Activated naive CD8-positive, alpha-beta T cell treated with anti-CD3 and anti-CD28 coated beads, Interleukin-2, amount 50 U/mL, for 24 hours (primary cell): ENCODE data around the gene ZNF77.
"Not testable (repeated sequence)": the region's sequence is repeated elsewhere in the genome, so short reads cannot be mapped to it uniquely, and the experiment has no call there.

Source experiments
- ATAC-seq: fragments of 150-1000 bp; cut with Tn5 transposase; one replicate; pipeline ENCODE4 v1.10.0; 2021
- DNase-seq: peaks from one replicate; pipeline ENCODE4 v3.0.0; 2021
- H3K27ac Mint-ChIP-seq: one replicate; pipeline ENCODE4 v1.8.0; 2021; ENCODE audit warnings: mild to moderate bottlenecking, mixed read lengths
- H3K27me3 Mint-ChIP-seq: one replicate; pipeline ENCODE4 v1.8.0; 2021; ENCODE audit warnings: mixed read lengths
- H3K36me3 Mint-ChIP-seq: one replicate; pipeline ENCODE4 v1.8.0; 2021; ENCODE audit warnings: low read depth, mixed read lengths
- H3K4me1 Mint-ChIP-seq: one replicate; pipeline ENCODE4 v1.8.0; 2021; ENCODE audit warnings: mixed read lengths
- H3K4me3 Mint-ChIP-seq: one replicate; pipeline ENCODE4 v1.8.0; 2021; ENCODE audit warnings: mild to moderate bottlenecking, moderate library complexity, mixed read lengths
- H3K9me3 Mint-ChIP-seq: one replicate; pipeline ENCODE4 v1.8.0; 2021; ENCODE audit warnings: mixed read lengths

Gene ZNF77

GRCh38 chr19:2944775-2945574, at the start of gene ZNF77:
Gene ZNF77, minus strand, starts transcription at chr19:2944971. Its CDS starts 131 bp downstream, at chr19:2944840.
- Mint-ChIP-seq H3K27me3 (no peaks in the 10 kb centered on the region), H3K4me1 (peaks cover 26% of the 10 kb centered on the region), H3K36me3 (peaks cover 7% of the 10 kb centered on the region), H3K9me3 (no peaks in the 10 kb centered on the region), H3K27ac (peak within 1 kb of the TSS; percentile 96), H3K4me3 (peak within 1 kb of the TSS; percentile 91)
- peak; percentile 99 for ATAC-seq
- peak; percentile 98 for DNase-seq

GRCh38 chr19:2993579-2993978, 48.8 kb upstream of the ZNF77 start:
- Mint-ChIP-seq H3K4me3 (no peak overlapping the region), H3K4me1 (no peaks in the 10 kb centered on the region), H3K9me3 (no peaks in the 10 kb centered on the region), H3K36me3 (no peaks in the 10 kb centered on the region), H3K27ac (no peak overlapping the region), H3K27me3 (no peaks in the 10 kb centered on the region)
- DNase-seq, result no peak
- ATAC-seq, result no peak

GRCh38 chr19:2992958-2993357, 48.2 kb upstream of the ZNF77 start:
- no peak overlapping the region for H3K27ac Mint-ChIP-seq
- DNase-seq (no peak), ATAC-seq (no peak)
- H3K9me3 Mint-ChIP-seq, result no peaks in the 10 kb centered on the region
- no peaks in the 10 kb centered on the region for H3K4me1 Mint-ChIP-seq
- H3K36me3 Mint-ChIP-seq, result no peaks in the 10 kb centered on the region
- H3K4me3 Mint-ChIP-seq, result no peak overlapping the region
- no peaks in the 10 kb centered on the region for H3K27me3 Mint-ChIP-seq

- ATAC-seq, H3K27ac Mint-ChIP-seq, H3K9me3 Mint-ChIP-seq, DNase-seq, H3K27me3 Mint-ChIP-seq, H3K36me3 Mint-ChIP-seq, H3K4me1 Mint-ChIP-seq, H3K4me3 Mint-ChIP-seq: not testable (repeated sequence)
Measured at GRCh38 chr19:2992333-2992732, 47.6 kb upstream of the ZNF77 start.

- H3K27ac Mint-ChIP-seq, result no peak overlapping the region
- no peak for ATAC-seq
- H3K36me3 Mint-ChIP-seq, result no peaks in the 10 kb centered on the region
- H3K4me3 Mint-ChIP-seq, result no peak overlapping the region
- peaks cover 5% of the 10 kb centered on the region for H3K27me3 Mint-ChIP-seq
- no peaks in the 10 kb centered on the region for H3K4me1 Mint-ChIP-seq
- no peak for DNase-seq
- H3K9me3 Mint-ChIP-seq, result no peaks in the 10 kb centered on the region
Measured at GRCh38 chr19:2989236-2989946, 44.6 kb upstream of the ZNF77 start.

GRCh38 chr19:2988568-2988967, 43.8 kb upstream of the ZNF77 start:
- DNase-seq (no peak), ATAC-seq (no peak)
- Mint-ChIP-seq H3K27ac (no peak overlapping the region), H3K27me3 (peaks cover 8% of the 10 kb centered on the region), H3K36me3 (no peaks in the 10 kb centered on the region), H3K4me1 (peaks cover under 1% of the 10 kb centered on the region), H3K9me3 (no peaks in the 10 kb centered on the region), H3K4me3 (no peak overlapping the region)

- Mint-ChIP-seq H3K4me1 (peaks cover 4% of the 10 kb centered on the region), H3K27me3 (peaks cover 15% of the 10 kb centered on the region), H3K27ac (no peak overlapping the region), H3K36me3 (no peaks in the 10 kb centered on the region), H3K4me3 (no peak overlapping the region), H3K9me3 (no peaks in the 10 kb centered on the region)
- DNase-seq (no peak), ATAC-seq (no peak)
Measured at GRCh38 chr19:2987797-2988196, 43.0 kb upstream of the ZNF77 start.

GRCh38 chr19:2986951-2987524, 42.3 kb upstream of the ZNF77 start:
- peaks cover 18% of the 10 kb centered on the region for H3K27me3 Mint-ChIP-seq
- no peaks in the 10 kb centered on the region for H3K9me3 Mint-ChIP-seq
- no peak for DNase-seq
- H3K4me1 Mint-ChIP-seq, result peaks cover 4% of the 10 kb centered on the region
- no peak overlapping the region for H3K4me3 Mint-ChIP-seq
- H3K36me3 Mint-ChIP-seq, result no peaks in the 10 kb centered on the region
- ATAC-seq, result no peak
- no peak overlapping the region for H3K27ac Mint-ChIP-seq

GRCh38 chr19:2984215-2984528, 39.4 kb upstream of the ZNF77 start:
- Mint-ChIP-seq H3K9me3 (no peaks in the 10 kb centered on the region), H3K4me3 (no peak overlapping the region), H3K4me1 (peaks cover 4% of the 10 kb centered on the region), H3K27me3 (peaks cover 23% of the 10 kb centered on the region), H3K36me3 (no peaks in the 10 kb centered on the region), H3K27ac (no peak overlapping the region)
- ATAC-seq, result no peak
- DNase-seq, result no peak

- DNase-seq, result no peak
- Mint-ChIP-seq H3K4me1 (peaks cover 4% of the 10 kb centered on the region), H3K36me3 (no peaks in the 10 kb centered on the region), H3K27ac (no peak overlapping the region), H3K9me3 (no peaks in the 10 kb centered on the region), H3K27me3 (peaks cover 23% of the 10 kb centered on the region), H3K4me3 (no peak overlapping the region)
- ATAC-seq, result no peak
Measured at GRCh38 chr19:2983351-2984214, 38.8 kb upstream of the ZNF77 start.

GRCh38 chr19:2982983-2983350, 38.2 kb upstream of the ZNF77 start:
- Mint-ChIP-seq H3K36me3 (no peaks in the 10 kb centered on the region), H3K4me1 (peaks cover 4% of the 10 kb centered on the region), H3K27me3 (peaks cover 23% of the 10 kb centered on the region), H3K9me3 (no peaks in the 10 kb centered on the region), H3K27ac (no peak overlapping the region), H3K4me3 (no peak overlapping the region)
- ATAC-seq, result no peak
- no peak for DNase-seq

GRCh38 chr19:2982561-2982960, 37.8 kb upstream of the ZNF77 start:
- Mint-ChIP-seq H3K36me3 (no peaks in the 10 kb centered on the region), H3K27ac (no peak overlapping the region), H3K9me3 (no peaks in the 10 kb centered on the region), H3K4me1 (peaks cover 7% of the 10 kb centered on the region), H3K27me3 (peaks cover 23% of the 10 kb centered on the region), H3K4me3 (no peak overlapping the region)
- no peak for ATAC-seq
- no peak for DNase-seq

GRCh38 chr19:2981898-2982297, 37.1 kb upstream of the ZNF77 start:
- Mint-ChIP-seq H3K27me3 (peaks cover 23% of the 10 kb centered on the region), H3K27ac (no peak overlapping the region)
- ATAC-seq, result no peak

GRCh38 chr19:2978772-2979171, 34.0 kb upstream of the ZNF77 start:
- H3K27ac Mint-ChIP-seq, result no peak overlapping the region
- DNase-seq (no peak), ATAC-seq (no peak)
- peaks cover 28% of the 10 kb centered on the region for H3K4me1 Mint-ChIP-seq
- no peaks in the 10 kb centered on the region for H3K9me3 Mint-ChIP-seq
- peaks cover 20% of the 10 kb centered on the region for H3K27me3 Mint-ChIP-seq
- H3K4me3 Mint-ChIP-seq, result no peak overlapping the region
- no peaks in the 10 kb centered on the region for H3K36me3 Mint-ChIP-seq

More at GRCh38 chr19:2981898-2982297, 37.1 kb upstream of the ZNF77 start:
- H3K4me3 Mint-ChIP-seq, result no peak overlapping the region
- no peaks in the 10 kb centered on the region for H3K9me3 Mint-ChIP-seq
- no peaks in the 10 kb centered on the region for H3K36me3 Mint-ChIP-seq
- DNase-seq, result no peak
- H3K4me1 Mint-ChIP-seq, result peaks cover 9% of the 10 kb centered on the region
